ACC112 (cell line): ENCODE results near the gene PC.
"Not testable (repeated sequence)": the region's sequence is repeated elsewhere in the genome, so short reads cannot be mapped to it uniquely, and the experiment has no call there.

ENCODE experiments used
- H2AFZ ChIP-seq: fragments of 200-600 bp; sonication (generic); one replicate; pipeline ENCODE4 v1.6.0; 2017; ENCODE audit warnings: antibody characterized with exemption, low read length; ENCODE audit not compliant: unreplicated experiment
- H3K27ac ChIP-seq: fragments of 200-600 bp; sonication (generic); 2 replicates; pipeline ENCODE4 v1.5.1; 2014; ENCODE audit warnings: low read depth, mild to moderate bottlenecking, antibody characterized with exemption, low read length, moderate library complexity
- H3K27me3 ChIP-seq: fragments of 200-600 bp; sonication (generic); 2 replicates; pipeline ENCODE4 v1.6.1; 2014; ENCODE audit warnings: mild to moderate bottlenecking, antibody characterized with exemption, low read length, moderate library complexity, mixed read lengths; ENCODE audit not compliant: insufficient read depth
- H3K36me3 ChIP-seq: fragments of 200-600 bp; sonication (generic); 2 replicates; pipeline ENCODE4 v1.6.1; 2016; ENCODE audit warnings: mild to moderate bottlenecking, antibody characterized with exemption, low read length, moderate library complexity, mixed read lengths; ENCODE audit not compliant: insufficient read depth
- H3K4me1 ChIP-seq: fragments of 200-600 bp; sonication (generic); one replicate; pipeline ENCODE4 v1.6.1; 2016; ENCODE audit warnings: low read length, mixed read lengths; ENCODE audit not compliant: insufficient read depth, unreplicated experiment, control insufficient read depth
- H3K4me3 ChIP-seq: fragments of 200-600 bp; sonication (generic); 2 replicates; pipeline ENCODE4 v1.5.1; 2014; ENCODE audit warnings: mild to moderate bottlenecking, low read depth, low read length
- H3K79me2 ChIP-seq: fragments of 200-600 bp; sonication (generic); one replicate; pipeline ENCODE4 v1.6.0; 2016; ENCODE audit warnings: low read length; ENCODE audit not compliant: control insufficient read depth, unreplicated experiment, insufficient read depth

PC gene

DNA sequence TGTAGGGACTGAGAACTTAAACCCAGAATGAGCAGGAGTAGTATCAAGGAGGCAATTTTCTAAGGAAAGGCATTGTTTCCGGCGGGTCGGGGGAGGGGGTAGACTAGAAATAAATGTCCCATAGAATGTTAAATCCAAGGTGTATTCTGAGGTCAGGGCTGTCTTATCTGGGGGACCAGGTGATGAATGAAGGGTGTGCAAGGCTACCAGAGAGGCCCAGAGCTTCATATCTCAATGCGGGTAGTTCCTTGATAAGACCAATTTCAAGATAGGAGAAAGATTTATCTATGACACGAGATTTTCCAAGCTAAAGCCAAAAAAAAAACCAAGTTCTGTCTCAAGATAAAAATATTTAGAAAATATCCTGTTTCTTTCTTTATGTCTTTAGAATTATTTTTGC is 123.2 kb downstream of the PC start:
- Histone ChIP-seq H3K36me3 (no peaks in the 10 kb centered on the region), H3K27me3 (no peaks in the 10 kb centered on the region), H2AFZ (no peak overlapping the region), H3K79me2 (peaks cover 3% of the 10 kb centered on the region), H3K27ac (peak overlapping the region; percentile 86), H3K4me1 (peaks cover 9% of the 10 kb centered on the region), H3K4me3 (no peak overlapping the region)

DNA sequence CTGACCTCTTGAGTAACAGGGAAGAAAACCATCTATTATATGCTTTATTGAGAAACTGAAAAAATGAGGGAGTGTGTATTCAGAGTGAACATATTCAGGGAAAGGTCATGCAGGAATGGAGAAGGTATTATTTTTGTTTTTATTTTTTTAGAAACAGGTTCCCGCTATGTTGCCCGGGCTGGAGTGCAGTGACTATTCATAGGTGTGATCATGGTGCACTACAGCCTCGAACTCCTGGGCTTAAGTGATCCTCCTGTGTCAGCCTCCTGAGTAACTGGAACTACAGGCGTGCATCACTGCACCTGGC is 123.7 kb downstream of the PC start:
- Histone ChIP-seq H3K27ac (0 out of 2 replicates have a peak overlapping the region, but pooled peaks have one; percentile 86), H3K4me1 (peaks cover 9% of the 10 kb centered on the region), H3K36me3 (no peaks in the 10 kb centered on the region), H2AFZ (no peak overlapping the region), H3K4me3 (no peak overlapping the region), H3K27me3 (no peaks in the 10 kb centered on the region), H3K79me2 (no peaks in the 10 kb centered on the region)

DNA sequence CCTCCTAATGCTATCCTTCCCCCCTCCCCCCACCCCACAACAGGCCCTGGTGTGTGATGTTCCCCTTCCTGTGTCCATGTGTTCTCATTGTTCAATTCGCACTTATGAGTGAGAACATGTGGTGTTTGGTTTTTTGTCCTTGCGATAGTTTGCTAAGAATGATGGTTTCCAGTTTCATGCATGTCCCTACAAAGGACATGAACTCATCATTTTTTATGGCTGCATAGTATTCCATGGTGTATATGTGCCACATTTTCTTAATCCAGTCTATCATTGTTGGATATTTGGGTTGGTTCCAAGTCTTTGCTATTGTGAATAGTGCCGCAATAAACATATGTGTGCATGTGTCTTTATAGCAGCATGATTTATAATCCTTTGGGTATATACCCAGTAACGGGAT is 133.6 kb downstream of the PC start:
- not testable (repeated sequence) for H3K27me3 ChIP-seq, H3K27ac ChIP-seq, H3K79me2 ChIP-seq, H3K4me1 ChIP-seq, H3K4me3 ChIP-seq, H3K36me3 ChIP-seq, H2AFZ ChIP-seq

DNA sequence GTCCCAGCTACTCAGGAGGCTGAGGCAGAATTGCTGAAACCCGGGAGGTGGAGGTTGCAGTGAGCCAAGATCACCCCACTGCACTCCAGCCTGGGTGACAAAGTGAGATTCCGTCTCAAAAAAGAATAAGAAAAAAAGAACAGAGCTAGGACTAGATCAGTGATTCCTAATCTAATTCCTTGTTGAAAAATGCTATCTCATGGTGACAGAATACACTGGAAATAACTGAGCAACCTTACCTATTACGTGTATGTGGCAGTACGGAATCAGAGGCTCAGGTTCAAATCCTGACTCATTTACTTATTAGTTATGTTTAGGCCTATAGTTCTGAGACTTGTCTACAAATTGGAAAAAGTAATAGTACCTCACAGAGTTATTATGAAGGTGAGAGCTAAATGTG is 134.5 kb downstream of the PC start:
- H3K4me3 ChIP-seq, result no peak overlapping the region
- no peak overlapping the region for H3K27ac ChIP-seq
- H3K36me3 ChIP-seq, result no peaks in the 10 kb centered on the region
- H3K4me1 ChIP-seq, result no peaks in the 10 kb centered on the region
- no peaks in the 10 kb centered on the region for H3K27me3 ChIP-seq
- no peaks in the 10 kb centered on the region for H3K79me2 ChIP-seq
- no peak overlapping the region for H2AFZ ChIP-seq

DNA sequence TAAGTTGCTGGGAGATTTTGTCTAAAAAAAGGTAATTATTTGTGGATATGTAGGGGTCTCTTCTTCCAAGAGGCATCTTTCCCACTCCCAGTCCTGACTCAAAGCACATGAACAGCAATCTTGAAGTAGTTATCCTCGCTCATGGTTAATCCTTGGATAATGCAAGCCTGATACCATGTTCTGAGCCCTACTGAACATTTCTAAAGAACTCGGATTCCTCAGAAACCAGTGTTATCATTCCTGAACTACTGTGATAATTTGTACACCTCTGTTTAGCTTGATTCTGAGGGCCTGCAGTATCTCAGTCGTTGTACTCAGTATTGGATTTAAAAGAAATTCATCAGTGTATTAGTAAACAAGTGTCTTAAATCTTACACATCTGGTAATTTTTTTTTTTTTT is 137.3 kb downstream of the PC start:
- Histone ChIP-seq H3K36me3 (no peaks in the 10 kb centered on the region), H3K4me1 (peaks cover 1% of the 10 kb centered on the region), H3K79me2 (no peaks in the 10 kb centered on the region), H3K27me3 (no peaks in the 10 kb centered on the region), H2AFZ (no peak overlapping the region), H3K27ac (no peak overlapping the region), H3K4me3 (no peak overlapping the region)

DNA sequence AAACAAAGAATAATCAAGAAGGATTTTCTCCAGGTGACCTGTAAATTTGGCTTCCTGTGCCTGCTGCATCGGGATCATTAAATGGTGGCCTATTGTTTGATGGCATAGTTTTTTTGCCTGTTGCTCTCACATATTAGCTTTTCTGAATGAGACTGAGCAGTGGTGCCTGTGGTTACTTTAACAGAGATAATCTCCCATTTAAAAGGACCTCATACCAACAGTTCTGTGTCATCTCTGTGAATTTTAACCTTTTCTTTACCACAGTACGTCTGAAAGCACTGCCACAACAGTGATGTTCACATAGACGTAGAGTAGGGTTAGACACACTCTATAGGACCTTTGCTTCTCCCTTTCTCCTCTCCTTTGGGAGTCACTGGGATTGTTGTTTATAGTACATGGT is 137.8 kb downstream of the PC start:
- H3K4me3 ChIP-seq, result no peak overlapping the region
- no peak overlapping the region for H2AFZ ChIP-seq
- no peaks in the 10 kb centered on the region for H3K27me3 ChIP-seq
- peaks cover 6% of the 10 kb centered on the region for H3K4me1 ChIP-seq
- H3K79me2 ChIP-seq, result no peaks in the 10 kb centered on the region
- no peaks in the 10 kb centered on the region for H3K36me3 ChIP-seq
- no peak overlapping the region for H3K27ac ChIP-seq

DNA sequence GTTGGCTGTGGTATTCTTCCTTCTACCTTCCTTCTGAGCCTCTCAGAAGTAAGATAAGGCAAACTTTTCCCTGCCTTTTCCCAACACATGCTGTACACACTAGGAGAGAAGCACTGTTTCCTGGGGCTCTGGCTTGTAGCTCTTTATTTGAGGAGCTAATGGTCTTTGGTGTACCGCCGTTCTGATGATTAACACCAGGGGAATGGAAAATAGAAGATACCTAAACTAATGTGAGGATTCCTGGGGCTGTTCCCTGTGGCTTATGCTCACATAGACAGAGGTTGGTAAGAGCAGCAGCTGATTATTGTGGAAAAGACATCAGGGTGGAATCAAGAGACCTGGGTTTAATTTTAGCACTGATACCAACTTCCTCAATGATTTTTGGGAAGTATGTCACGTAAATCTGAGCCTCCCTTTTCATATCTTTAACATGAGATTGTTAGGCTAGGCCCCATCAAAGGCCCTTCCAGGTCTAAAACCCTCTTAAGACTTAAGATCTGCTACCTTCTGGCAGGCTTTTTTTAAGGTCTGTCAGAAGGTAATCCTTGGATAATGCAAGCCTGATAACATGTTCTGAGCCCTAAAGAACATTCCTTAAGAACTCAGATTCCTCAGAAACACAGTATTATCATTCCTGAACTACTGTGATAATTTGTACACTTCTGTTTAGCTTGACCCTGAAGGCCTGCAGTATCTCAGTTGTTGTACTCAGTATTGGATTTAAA is 139.8 kb downstream of the PC start:
- Histone ChIP-seq H3K27me3 (no peaks in the 10 kb centered on the region), H2AFZ (no peak overlapping the region), H3K36me3 (no peaks in the 10 kb centered on the region), H3K4me3 (no peak overlapping the region), H3K27ac (no peak overlapping the region), H3K79me2 (no peaks in the 10 kb centered on the region), H3K4me1 (peaks cover 10% of the 10 kb centered on the region)

DNA sequence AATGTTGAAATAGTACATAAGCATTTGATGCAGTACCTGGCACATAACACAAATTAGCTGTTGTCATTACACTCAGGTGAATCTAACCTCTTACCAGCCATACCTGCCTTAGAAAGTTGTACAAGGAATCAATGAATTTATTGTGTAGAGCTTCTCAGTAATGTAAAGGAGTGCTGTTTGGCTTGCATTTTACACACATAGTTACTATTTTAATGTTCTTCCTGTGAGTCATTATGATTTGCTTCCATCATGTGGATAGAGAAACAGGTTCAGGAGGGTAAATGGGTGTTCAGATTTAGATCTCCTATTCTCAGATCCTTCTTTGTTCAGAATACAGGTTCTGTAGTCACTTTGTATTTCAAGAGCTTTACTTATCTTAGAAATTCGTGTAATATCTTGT is 142.5 kb downstream of the PC start:
- no peaks in the 10 kb centered on the region for H3K27me3 ChIP-seq
- no peak overlapping the region for H3K27ac ChIP-seq
- H3K4me3 ChIP-seq, result no peak overlapping the region
- H2AFZ ChIP-seq, result no peak overlapping the region
- H3K36me3 ChIP-seq, result no peaks in the 10 kb centered on the region
- no peaks in the 10 kb centered on the region for H3K79me2 ChIP-seq
- H3K4me1 ChIP-seq, result peaks cover 10% of the 10 kb centered on the region

DNA sequence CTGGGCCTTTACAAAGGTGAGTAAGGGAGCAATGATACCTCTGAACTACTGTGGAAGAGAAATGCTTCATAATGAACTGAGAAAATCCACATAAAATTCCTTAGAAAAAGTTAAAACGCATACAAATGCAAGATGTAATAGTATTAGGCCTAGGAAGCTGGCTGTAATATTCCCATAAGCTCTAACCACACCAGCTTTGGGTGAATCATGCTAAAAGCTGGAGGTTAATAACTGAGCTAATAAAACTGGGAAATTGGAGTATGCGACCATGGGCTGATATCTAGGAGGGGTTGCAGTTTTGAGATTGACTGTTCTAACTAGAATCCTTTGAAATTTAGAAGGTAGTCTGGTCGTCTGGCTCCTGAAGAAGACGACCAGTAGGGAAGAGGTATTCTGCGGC is 143.5 kb downstream of the PC start:
- H2AFZ ChIP-seq, result no peak overlapping the region

DNA sequence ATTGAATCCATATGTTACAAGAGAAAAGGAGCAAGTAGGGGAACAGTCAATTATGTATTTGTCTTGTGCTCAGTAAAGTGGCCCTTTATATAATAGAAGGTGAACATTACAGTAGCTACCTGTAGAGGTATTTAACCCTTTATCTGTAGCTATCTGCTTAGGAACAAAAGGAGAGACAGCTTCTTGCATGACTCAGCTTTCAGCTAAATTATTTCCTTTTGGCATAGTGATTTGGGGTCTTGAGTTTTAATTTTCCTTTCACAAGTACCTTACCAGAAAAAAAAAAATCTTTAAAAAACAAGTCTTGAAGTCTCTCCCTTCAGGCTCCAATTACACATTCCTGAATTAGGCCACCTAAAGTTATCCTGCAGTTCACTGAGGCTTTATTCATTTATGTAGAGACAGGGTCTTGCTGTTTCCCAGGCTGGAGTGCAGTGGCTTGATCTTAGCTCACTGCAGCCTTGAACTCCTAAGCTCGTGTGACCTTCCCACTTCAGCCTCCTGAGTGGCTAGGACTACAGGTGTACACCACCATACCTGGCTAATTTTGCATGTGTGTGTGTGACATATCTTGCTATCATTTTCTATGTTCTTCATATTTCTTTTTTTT is 147.5 kb downstream of the PC start:
- Histone ChIP-seq H3K4me3 (no peak overlapping the region), H3K79me2 (no peaks in the 10 kb centered on the region), H3K4me1 (peaks cover 6% of the 10 kb centered on the region), H2AFZ (no peak overlapping the region), H3K36me3 (no peaks in the 10 kb centered on the region), H3K27ac (no peak overlapping the region), H3K27me3 (no peaks in the 10 kb centered on the region)

More for the DNA sequence above, 143.5 kb downstream of the PC start:
- Histone ChIP-seq H3K79me2 (no peaks in the 10 kb centered on the region), H3K4me3 (no peak overlapping the region), H3K27me3 (no peaks in the 10 kb centered on the region), H3K27ac (no peak overlapping the region), H3K36me3 (no peaks in the 10 kb centered on the region), H3K4me1 (peaks cover 10% of the 10 kb centered on the region)

DNA sequence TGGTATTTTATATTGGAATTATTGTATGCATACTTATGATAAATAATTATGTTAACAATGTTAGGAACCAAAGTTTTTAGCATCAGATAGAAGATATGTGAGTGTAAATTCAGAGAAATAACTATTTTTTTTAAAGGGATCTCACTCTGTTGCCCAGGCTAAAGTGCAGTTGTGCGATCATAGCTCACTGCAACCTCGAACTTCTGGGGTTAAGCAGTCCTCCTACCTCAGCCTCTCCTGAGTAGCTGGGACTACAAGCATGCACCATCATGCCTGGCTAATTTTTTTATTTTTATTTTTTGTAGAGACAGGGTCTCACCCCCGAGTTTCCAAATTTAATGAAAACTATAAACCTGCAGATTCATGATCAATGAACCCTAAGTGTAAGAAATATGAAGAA is 148.6 kb downstream of the PC start:
- Histone ChIP-seq H2AFZ (no peak overlapping the region), H3K4me3 (no peak overlapping the region), H3K79me2 (no peaks in the 10 kb centered on the region), H3K36me3 (no peaks in the 10 kb centered on the region), H3K27ac (no peak overlapping the region), H3K4me1 (no peaks in the 10 kb centered on the region), H3K27me3 (no peaks in the 10 kb centered on the region)
